Right lobe of liver (tissue), 4 donors: ENCODE results near the gene TBC1D2.

Experiments
- POLR2A ChIP-seq: fragments of 450-650 bp; IDR thresholded peaks from one replicate; pipeline ENCODE4 v1.6.1; 2017; ENCODE audit warnings: antibody characterized with exemption, mild to moderate bottlenecking
- TF ChIP-seq, protein P1 (sequence below), 4 donors: fragments of 200-600 bp in 3 of 4; fragments of 450-650 bp in 1 of 4; IDR thresholded peaks; one replicate each; pipeline versions ENCODE4 v1.5.1 to v1.8.0; 2016 to 2022; ENCODE audit warnings: antibody characterized with exemption in 4 of 4, mild to moderate bottlenecking in 2 of 4
- donor health status: DM: no; HTN: no; CAD: no.
- donor health status: DM: no; HTN: no; CAD: no.
- donor health status: DM: no; HTN: yes; CAD: no.

DNA sequence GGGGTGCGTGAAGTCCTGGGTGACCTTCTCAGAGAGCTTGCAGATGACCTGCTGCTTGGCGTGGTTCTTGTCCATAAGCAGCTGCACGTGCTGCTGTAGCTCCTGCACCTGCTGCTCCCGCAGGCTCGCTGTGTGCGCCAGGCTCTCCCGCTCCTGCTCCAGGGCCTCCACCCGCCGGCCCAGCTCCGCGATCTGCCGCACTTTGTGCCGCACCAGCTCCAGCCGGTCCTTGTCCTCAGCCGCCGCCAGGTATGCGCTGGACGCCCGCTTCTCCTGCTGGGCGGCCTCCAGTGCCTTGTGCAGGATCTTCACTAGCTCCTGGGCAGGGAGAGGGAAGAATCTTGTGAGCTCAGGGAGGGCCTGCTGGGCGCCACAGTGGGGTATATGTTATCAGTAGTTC, 34.5 kb downstream of the TBC1D2 start:
- TF ChIP-seq, protein P1, sequence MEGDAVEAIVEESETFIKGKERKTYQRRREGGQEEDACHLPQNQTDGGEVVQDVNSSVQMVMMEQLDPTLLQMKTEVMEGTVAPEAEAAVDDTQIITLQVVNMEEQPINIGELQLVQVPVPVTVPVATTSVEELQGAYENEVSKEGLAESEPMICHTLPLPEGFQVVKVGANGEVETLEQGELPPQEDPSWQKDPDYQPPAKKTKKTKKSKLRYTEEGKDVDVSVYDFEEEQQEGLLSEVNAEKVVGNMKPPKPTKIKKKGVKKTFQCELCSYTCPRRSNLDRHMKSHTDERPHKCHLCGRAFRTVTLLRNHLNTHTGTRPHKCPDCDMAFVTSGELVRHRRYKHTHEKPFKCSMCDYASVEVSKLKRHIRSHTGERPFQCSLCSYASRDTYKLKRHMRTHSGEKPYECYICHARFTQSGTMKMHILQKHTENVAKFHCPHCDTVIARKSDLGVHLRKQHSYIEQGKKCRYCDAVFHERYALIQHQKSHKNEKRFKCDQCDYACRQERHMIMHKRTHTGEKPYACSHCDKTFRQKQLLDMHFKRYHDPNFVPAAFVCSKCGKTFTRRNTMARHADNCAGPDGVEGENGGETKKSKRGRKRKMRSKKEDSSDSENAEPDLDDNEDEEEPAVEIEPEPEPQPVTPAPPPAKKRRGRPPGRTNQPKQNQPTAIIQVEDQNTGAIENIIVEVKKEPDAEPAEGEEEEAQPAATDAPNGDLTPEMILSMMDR (IDR thresholded peaks at IDR 0.05), result no peak
- no peak for TF ChIP-seq POLR2A
